A172 (cell line): ENCODE measurements around the gene CUEDC1. TPM values are rescaled to one million over a fixed set of nuclear protein-coding genes. Genes with fewer than 3 reads are reported as not detected.

Experiments
- DNase-seq: peaks from one replicate; pipeline ENCODE4 v3.0.0-alpha.2; 2015; ENCODE audit warnings: low spot score
- total RNA-seq: library from RNA; depleted of rRNA; stranded (reverse); fragments of >200 nt; shearing (Covaris generic); gene quantifications from 2 replicates; pipeline ENCODE4 v1.2.3, GENCODE V29; 2014

Gene CUEDC1
- total RNA-seq, 1 experiment from 2014 or later = 11.6 TPM

GRCh38 chr17:57915985-57916757 lies 39.0 kb downstream of the CUEDC1 start:
- no peak for DNase-seq

DNA sequence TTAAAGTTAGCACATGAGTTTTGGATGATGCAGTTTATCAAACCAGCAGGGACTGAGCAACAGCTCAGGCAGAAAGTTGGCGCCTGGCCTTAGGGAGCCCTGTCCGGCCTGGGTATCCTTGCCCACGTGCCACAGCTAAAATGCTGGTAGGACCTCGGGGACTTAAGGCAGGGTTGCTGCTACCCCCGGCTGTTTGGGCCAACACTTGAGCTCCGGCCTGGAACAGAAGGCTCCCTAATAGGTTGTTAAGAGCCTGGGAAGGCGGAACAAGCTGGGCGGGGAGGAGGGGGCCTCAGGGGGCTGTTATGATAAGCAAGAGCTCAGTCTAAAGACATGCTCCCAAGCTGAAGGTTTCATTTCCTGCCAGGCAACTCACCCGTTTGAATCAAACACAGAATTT lies 39.7 kb downstream of the CUEDC1 start:
- DNase-seq = no peak

- no peak for DNase-seq
Measured at GRCh38 chr17:57914273-57915142, 40.7 kb downstream of the CUEDC1 start.

DNA sequence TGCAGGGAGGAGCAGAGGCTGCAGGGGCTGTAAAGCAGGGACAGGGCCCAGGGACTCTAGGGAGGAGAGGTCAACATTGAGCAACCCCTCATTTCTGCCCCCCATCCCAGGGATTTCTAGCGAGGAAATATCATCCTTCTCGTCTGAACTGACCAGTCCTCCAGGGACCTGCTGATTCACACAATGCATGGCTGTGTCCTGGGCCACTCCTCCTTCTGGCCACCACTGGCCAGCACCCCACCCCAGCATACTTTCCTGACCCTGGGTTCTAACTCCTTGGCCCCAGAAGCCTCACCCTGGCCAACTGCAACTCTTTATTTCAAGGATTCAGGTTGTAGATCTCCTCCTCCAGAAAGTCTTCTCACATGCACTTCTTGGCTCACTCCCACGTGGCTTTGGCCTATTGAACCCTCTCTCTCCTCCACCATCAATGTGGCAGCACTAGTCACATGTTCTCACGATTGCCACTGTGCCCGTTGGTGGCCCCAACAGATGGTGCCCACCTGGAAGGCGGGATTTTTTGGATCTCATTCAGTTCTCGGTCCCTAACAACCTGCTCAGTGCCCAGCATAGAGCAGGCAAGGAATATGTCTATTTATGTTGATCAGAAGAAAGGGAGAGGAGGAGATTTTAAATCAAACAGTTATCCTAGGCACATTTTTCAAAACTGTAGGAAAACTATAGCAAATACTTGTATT lies 41.5 kb downstream of the CUEDC1 start:
- DNase-seq = no peak

DNA sequence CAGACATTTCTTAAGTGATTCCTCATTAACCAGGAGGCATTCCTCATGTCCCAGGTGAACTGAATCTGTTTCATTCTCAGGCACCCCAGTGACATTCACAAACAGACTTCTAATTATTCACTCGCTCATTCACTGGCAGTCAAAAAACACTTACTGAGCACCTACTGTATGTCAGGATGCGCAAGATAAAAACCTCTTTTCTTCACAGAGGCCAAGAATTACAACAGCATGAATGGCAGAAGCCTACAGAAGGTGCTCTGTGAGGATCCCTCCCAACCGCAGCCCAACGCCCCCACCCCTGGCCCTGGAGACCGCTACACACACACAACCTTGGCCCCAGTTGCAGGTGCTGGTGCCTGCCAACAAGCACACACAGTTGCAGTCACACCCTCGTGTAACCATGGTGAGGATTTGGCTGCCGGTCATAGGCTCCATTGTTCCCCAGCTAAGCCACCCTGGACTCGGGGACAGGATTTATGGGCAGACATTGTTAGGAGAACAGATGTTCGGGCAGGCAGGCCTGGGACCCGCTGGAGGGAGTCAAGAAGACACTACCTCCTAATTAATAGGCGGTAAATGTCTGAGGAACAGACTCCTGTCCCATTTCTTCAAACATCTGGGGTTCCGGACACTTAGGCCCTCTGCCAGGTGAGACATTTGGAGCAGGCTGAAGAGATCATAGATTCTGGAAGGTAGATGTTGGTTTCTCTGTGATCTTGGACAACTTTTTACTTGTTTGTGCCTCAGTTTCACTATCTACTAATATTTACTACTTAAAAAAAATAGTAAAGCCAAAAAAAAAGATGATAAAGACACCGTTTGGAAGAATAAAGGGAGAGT lies 43.2 kb downstream of the CUEDC1 start:
- DNase-seq = peak; percentile 86

DNA sequence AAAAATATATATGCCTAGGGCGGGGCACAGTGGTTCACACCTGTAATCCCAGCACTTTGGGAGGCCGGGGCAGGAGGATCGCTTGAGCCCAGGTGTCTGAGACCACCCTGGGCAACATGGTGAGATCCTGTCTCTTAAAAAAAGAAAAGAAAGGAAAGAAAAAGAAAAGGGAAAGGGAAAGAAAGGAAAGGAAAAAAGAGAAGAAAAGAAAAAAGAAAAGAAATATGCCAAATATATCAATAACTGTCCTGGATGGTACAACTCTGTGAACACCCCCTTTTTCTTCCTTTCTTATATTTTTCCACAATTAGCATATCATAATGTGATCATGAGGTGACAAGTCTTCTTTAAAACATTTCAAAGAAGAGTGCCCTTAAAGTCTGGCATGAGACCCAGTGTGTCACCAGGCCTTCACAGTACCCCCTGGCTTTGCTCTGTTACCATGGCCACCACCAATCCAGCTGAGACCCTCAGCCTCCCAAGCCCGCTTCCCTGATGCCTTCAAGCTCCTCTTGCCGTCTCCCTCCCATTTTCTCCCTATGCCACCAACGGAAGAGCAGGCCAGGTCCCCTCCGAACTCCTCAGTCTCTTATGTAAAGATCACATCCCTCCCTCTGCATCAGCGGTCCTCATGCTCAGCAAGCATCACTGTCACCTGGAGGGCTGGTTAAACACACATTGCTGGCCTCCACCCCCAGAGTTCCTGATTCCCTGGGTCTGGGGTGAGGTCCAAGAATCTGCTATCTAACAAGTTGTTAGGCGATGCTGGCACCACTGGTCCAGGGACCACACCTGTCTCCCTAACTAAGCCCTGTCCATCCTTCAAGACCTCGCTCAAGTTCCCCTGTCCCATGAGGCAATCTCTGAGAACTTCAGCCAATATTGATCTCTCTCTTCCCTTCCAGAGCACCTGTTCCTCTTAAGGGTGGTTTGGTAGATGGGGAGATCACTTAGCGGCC lies 44.5 kb downstream of the CUEDC1 start:
- DNase-seq = no peak

- no peak for DNase-seq
Measured at GRCh38 chr17:57909551-57909950, 45.7 kb downstream of the CUEDC1 start.

- no peak for DNase-seq
Measured at GRCh38 chr17:57908278-57908677, 46.9 kb downstream of the CUEDC1 start.

DNA sequence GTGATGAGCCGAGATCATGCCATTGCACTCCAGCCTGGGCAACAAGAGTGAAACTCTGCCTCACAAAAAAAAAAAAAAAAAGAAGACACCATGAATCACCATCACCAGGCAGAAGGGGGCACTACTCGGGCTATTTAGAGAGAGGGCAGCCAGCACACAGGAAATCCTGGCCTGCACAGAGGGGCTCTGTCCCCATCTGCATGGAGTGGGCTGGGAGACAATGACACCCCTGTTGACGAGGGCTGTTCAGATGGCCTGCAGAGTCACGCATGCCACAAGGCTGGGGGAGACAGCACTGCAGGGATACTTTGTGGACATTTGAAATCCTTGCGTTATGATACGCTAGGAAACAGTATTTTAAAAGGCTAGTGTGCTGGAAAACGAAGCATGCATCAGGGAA lies 48.3 kb downstream of the CUEDC1 start:
- no peak for DNase-seq

- no peak for DNase-seq
Measured at GRCh38 chr17:57905875-57906455, 49.2 kb downstream of the CUEDC1 start.

GRCh38 chr17:57903961-57904360 lies 51.3 kb downstream of the CUEDC1 start:
- no peak for DNase-seq

DNA sequence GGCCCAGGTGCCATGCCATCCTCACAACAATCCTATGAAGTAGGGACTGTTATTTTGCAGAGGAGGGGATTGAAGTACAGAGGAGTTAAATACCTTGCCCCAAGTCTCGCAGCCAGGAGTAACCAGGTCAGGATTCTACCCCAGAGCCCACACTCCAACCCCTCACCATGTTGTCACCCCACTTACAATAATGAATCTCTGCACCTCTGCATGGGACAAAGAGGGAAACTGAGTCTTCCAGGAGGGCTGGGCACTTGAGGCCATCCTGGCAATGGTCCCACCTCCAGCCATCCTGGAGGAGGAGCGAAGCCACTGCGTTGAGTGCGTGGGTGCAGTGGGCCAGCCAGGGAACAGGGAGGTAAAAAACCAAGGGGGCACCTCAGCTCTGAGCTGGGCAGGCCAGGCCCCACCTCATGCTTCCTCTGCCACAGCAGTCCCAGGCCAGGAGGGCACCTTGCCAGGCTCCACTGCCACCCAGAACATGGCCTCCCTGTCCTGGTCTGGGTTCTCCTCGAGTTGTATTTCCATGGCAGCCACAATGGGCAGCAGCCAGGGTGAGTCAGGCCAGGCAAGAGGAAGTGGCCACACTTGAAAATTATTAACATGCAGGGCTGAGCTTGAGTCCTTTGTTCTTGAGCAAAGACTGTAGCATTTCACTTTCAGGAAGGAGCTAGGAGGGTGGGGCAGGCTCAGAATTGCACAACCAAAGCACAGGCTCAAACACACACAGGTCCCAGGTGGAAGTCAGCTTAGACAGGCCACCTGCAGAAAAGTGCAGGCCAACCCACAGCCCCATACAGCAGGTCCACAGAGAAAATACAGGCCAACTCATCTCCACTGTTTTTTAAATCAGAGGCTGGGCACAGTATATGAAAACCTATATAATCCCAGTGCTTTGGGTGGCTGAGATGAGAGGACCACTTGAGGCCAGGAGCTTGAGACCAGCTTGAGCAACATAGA lies 52.1 kb downstream of the CUEDC1 start:
- peak; percentile 91 for DNase-seq

DNA sequence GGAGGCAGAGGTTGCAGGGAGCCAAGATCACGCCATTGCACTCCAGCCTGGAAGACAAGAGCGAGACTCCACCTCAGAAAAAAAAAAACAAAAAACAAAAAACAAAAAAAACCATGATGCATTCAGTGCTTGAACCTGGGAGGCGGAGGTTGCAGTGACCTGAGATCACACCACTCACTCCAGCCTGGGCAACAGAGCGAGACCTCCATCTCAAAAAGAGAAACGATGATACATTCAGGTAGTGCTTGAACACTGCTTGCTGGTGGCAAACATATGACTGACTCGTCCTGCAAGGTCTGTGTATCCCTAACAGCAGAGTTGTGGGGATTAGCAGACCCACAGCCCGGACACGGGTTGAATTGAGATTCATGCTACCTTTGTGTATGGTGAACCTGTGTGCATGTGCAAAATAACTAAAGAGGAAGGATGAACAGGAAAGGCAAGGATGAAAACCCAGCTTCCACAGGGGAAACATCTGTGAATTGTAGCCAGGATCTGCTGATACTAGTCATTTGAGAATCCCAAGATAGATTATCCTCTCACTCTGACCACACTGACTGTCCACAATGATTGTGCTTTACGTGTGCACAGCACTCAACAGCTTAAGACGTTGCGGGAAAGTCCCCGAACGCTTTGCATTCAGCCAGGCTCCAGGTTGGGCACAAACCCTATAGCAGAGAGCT lies 53.0 kb downstream of the CUEDC1 start:
- DNase-seq = no peak

GRCh38 chr17:57900991-57901743 lies 54.0 kb downstream of the CUEDC1 start:
- DNase-seq = no peak

- no peak for DNase-seq
Measured at GRCh38 chr17:57899822-57900221, 55.4 kb downstream of the CUEDC1 start.

DNA sequence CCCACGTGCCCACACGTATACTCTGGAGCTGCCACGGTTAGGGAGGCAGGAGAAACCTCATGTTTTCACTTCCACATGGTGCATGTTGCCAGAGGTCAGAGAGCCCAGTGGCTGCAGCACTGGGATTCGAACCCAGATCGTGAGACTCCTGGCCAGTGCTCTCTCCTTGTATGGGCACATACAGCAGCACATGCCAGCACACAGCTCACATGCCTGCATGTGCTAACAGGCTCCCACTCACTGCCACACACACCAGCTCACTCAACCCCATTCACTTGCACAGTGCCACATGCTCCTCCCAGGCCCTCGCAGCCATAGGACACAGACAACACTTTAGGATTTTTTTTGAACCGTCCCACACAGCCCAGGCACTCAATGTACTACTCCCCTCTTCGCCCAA lies 55.8 kb downstream of the CUEDC1 start:
- DNase-seq = no peak
